HG03066 (cell line): Measurements from ENCODE around the gene PDCD4.
"Not testable (repeated sequence)": the region's sequence is repeated elsewhere in the genome, so short reads cannot be mapped to it uniquely, and the experiment has no call there.

Source experiments
- ATAC-seq: cut with Tn5 transposase; IDR thresholded peaks from one replicate; pipeline ENCODE4 v1.9.1; 2021; ENCODE audit warnings: low read depth; ENCODE audit not compliant: unreplicated experiment

Gene PDCD4

DNA sequence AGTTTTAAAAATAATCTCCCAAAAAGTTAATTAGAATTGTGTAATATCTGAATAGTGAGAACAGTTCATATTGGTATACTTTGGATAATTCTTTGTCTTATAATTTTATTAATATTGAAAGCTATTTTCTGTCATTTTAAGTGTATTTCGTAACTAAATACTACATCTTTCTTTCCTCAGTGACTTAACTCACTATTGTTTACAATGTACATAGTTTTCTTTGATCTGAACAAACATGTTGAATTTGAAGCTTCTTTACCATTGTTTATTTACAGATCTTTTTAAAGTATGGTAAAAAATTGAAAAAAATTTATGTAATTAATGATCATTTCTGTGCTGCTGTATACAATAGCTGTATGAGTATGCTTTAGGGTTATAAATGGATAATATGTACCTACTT lies 5.1 kb downstream of the PDCD4 start:
- no peak for ATAC-seq

GRCh38 chr10:110880012-110880411 lies 8.3 kb downstream of the PDCD4 start:
- no peak for ATAC-seq

- ATAC-seq = no peak
Observed at GRCh38 chr10:110881247-110881646, 9.5 kb downstream of the PDCD4 start.

- no peak for ATAC-seq
Observed at GRCh38 chr10:110881905-110882304, 10.2 kb downstream of the PDCD4 start.

DNA sequence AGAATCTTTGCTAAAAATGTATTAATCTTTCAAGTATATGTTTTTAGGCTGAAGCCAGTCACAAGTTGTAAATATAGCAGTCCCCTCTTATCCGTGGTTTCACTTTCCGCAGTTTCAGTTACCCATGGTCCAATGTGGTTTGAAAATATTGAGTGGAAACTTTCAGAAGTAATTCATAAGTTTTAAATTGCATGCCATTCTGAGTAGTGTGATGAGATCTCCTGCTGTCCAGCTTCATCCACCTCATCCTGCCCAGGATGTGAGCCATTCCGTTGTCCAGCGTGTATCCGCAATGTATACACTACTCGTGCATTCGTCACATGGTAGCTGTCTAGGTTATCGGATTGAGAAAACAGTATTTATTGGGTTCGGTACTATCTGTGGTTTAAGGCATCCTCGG lies 12.2 kb downstream of the PDCD4 start:
- no peak for ATAC-seq

DNA sequence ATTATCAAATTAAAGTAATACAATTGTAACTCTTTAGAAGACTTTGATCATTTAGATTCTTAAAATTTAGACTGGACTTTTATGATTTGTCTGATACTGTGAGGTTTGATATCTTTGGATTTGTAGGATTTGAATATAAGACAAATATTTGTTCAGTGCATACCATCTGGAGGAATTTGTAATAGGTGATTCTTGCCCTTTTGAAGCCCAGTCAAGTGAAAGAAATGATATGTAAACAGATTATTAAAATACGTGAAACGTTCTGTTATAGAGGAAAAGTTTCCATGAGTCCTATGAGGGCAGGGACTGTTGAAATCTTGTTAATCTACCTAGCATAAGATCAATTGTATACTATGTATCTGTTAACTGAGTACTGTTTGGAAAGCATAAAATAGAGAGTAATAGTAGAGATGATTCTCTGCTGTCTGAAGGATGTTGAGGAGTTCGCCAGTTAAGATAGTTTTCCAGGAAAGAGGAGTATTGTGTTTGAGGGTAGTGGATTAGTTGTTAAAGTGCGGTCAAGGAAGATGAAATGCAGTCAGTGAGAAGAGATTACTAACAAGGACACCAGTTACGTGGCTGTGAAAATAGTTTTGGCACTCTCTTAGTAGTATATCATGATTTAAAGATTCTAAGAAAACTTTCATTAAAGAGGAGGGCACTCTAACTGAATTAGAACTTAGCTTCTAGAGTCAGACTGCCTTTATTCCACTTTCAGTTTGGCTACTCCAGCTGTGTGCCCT lies 14.4 kb downstream of the PDCD4 start:
- ATAC-seq = no peak

DNA sequence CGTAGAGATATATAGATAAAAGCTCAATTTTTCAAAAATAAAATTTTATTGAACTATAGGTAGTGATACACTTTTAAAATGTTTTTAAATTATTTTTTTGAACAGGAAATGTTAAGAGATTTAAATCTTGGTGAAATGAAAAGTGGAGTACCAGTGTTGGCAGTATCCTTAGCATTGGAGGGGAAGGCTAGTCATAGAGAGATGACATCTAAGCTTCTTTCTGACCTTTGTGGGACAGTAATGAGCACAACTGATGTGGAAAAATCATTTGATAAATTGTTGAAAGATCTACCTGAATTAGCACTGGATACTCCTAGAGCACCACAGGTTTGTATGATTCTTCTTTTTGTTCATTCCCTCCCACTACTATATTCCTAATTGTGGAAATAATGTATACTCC lies 15.8 kb downstream of the PDCD4 start:
- no peak for ATAC-seq

DNA sequence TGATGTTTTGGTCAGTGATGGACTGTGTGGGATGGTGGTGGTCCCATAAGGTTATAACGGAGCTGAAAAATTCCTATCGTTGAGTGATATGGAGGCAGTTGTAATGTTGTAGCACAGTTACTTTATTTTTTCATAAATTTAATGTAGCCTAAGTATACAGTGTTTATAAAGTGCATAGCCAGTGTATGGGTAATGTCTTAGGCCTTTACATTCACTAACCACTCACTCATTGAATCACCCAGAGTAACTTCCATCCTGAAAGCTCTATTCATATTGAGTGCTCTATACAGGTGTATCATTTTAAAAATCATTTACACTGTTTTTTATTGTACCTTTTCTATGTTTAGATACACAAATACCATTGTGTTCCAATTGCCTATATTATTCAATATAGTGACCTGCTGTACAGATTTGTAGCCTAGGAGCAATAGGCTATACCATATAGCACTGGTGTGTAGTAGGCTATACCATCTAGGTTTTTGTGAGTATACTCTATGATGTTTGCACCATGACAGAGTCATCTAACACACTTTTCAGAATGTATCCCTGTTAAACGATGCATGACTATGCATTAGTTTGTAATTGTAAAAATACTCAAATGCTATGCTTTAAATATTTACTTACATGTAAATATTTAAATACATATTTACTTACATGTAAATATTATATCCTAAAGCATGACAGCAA lies 21.0 kb downstream of the PDCD4 start:
- no peak for ATAC-seq

- peak; percentile 75 for ATAC-seq
Observed at GRCh38 chr10:110893559-110894179, 21.9 kb downstream of the PDCD4 start.

DNA sequence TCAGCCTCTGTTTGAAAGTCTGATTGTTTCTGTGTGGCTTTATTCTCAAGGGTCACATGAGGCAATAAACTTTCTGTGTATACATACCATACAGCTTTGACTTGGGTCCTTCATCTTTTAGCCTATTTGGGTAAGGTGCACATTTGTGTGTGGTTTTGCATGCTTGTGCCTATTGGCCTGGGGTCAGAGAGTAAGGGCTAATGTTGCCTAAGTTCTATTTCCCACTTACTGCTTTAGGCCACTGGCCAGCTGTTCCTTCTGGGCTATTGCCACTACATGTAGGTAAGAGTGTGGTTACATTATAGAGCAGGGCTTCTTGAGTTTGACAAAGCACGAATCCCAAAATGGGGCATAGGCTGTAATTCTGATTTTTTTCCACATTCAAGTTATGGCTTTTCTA lies 25.5 kb downstream of the PDCD4 start:
- ATAC-seq = no peak

GRCh38 chr10:110898391-110898790 lies 26.7 kb downstream of the PDCD4 start:
- no peak for ATAC-seq

DNA sequence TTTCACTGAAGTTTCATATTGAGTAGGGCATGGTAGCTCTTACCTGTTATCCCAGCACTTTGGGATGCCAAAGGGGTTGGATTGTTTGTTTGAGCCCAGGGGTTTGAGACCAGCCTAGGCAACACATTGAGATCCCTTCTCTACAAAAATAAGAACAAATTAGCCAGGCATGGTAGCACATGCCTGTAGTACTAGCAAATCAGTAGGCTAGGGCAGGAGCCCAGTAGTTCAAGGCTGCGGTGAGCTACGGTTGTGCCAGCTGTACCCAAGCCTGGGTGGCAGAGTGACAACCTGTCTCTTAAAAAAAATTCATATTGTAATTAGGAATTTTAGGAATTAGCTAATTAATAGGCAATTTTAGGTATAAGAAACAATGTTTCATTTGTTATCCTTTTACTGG lies 29.3 kb downstream of the PDCD4 start:
- ATAC-seq = no peak

DNA sequence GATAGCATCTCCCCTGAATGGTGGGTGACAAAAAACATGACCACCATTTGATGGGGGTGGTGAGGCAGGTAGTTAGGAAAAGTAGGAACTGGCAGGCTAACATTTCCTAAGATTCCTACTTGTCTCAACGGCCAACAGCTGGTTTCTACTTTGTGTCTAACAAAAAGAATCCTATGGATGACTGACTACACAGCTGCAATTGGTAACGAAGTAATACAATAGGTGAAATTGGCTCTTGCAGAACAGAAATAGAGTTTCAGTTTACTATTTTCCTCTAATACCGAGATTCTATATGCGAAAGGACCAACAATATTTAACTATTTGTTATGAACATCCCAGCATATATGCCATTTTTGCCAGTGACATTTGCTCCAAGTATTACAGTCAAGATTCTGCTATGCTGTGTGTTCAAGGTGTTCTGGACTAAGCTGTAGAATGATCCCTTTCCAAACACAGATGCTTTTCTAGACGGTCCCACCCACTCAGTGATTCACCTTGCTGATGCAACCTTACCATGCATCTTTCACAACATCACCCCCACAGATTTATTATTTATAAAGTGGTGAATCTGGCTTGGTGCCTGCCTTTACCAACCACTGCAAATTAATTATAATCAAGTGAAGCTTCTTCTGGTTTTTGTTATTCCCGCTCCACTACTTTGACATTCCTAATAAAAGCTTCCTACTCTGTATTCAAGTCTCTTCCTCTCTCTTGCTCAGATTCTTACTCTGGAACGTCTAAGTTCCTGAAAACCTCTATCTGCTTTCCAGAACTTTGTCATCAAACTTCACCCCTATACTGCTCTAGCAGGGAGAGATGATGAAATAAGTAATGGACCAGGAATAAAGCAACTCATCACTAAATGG lies 30.5 kb downstream of the PDCD4 start:
- ATAC-seq = no peak

GRCh38 chr10:110903280-110904278 lies 31.9 kb downstream of the PDCD4 start:
- peak; percentile 63 for ATAC-seq

GRCh38 chr10:110910138-110910537 lies 38.4 kb downstream of the PDCD4 start:
- ATAC-seq = no peak

DNA sequence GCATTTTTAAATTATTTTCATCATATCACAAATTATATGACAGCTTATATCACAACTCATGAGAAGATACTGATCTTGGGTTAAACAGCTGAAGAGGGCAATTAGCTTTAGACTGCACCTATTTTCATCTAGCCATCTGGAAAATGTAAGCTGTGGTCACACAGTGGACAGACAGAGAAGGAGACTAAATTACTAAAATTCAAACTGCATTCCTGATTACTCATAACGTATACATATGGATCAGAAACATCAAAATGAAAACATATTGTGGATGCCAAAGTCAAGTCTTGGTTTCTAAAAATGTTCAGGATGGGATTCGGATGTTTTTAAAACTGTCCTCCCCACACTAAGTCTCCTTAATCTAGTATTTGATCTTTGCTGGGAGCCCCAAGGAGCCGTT lies 40.6 kb downstream of the PDCD4 start:
- ATAC-seq = no peak

GRCh38 chr10:110914431-110914830 lies 42.7 kb downstream of the PDCD4 start:
- no peak for ATAC-seq

- ATAC-seq = no peak
Observed at GRCh38 chr10:110915035-110915434, 43.3 kb downstream of the PDCD4 start.

- not testable (repeated sequence) for ATAC-seq
Observed at GRCh38 chr10:110915600-110915999, 43.9 kb downstream of the PDCD4 start.
